ENCODE results near the gene SLC39A2.

The SLC39A2 gene

DNA sequence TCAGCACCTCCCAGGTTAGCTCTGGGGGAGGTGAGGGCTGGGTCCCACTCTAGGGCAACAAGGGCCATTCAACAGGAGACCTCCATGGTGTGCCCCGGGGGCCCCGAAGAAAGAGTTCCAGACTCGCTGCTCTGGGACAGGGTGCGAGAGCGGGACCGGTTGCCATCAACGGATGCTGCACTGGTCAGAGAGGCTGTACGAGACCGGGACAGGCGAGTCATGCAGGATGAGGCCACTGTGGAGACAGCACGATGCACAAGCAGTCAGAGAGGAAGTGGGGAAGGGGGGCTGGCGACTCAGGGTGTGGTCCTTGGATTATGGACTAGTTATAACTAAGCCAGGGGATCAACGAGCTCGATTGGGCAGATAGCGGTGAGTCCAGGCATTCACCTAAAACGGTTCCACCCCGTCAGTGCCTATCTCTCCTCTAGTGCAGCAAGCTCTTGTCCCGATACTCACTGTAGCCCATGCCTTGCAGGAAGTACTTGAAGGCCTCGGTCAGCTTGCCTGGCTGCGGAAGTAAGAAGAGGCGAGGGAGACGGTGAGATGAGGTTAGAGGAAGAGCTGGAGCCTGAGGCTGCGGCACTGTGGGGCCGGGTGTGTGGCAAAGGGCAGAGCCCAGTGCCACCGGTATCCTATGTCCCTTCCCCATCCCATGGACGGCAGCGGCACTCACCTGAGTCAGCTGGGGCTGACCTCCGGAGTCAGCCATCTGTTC, 18.6 kb downstream of the SLC39A2 start:
- TF ChIP-seq, protein P1, sequence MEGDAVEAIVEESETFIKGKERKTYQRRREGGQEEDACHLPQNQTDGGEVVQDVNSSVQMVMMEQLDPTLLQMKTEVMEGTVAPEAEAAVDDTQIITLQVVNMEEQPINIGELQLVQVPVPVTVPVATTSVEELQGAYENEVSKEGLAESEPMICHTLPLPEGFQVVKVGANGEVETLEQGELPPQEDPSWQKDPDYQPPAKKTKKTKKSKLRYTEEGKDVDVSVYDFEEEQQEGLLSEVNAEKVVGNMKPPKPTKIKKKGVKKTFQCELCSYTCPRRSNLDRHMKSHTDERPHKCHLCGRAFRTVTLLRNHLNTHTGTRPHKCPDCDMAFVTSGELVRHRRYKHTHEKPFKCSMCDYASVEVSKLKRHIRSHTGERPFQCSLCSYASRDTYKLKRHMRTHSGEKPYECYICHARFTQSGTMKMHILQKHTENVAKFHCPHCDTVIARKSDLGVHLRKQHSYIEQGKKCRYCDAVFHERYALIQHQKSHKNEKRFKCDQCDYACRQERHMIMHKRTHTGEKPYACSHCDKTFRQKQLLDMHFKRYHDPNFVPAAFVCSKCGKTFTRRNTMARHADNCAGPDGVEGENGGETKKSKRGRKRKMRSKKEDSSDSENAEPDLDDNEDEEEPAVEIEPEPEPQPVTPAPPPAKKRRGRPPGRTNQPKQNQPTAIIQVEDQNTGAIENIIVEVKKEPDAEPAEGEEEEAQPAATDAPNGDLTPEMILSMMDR (conservative IDR thresholded peaks at IDR 0.05; ENCODE audit: low read depth), result no peak
- ChIA-PET CTCF (interaction anchor here (0.6 to 5.9 kb wide), 2 partner anchors 23 to 40 kb away, joined by 6 to 83 read pairs; partner anchors contain the start of genes RNASE7 and RNASE8), POLR2A (ENCODE audit: low non-redundant PET) (no interaction called here)
- H3K27ac ChIP-seq, result no peak overlapping the region
- no peak for DNase-seq (ENCODE audit: low spot score)

- POLR2A ChIA-PET (ENCODE audit: low non-redundant PET), result interaction anchor here (0.7 kb wide), 1 partner anchor 24 kb away, joined by 3 read pairs; the partner anchor contains the start of gene RNASE7
- CTCF ChIA-PET, result interaction anchor here (2.6 to 5.9 kb wide), 2 partner anchors 22 kb away, joined by 12 to 83 read pairs; partner anchors contain the start of gene RNASE7
- TF ChIP-seq, protein P1 (conservative IDR thresholded peaks at IDR 0.05; ENCODE audit: low read depth), result no peak
- DNase-seq (ENCODE audit: low spot score), result no peak
- H3K27ac ChIP-seq, result no peak overlapping the region
Observed at GRCh38 chr14:21018286-21018685, 19.2 kb downstream of the SLC39A2 start.

DNA sequence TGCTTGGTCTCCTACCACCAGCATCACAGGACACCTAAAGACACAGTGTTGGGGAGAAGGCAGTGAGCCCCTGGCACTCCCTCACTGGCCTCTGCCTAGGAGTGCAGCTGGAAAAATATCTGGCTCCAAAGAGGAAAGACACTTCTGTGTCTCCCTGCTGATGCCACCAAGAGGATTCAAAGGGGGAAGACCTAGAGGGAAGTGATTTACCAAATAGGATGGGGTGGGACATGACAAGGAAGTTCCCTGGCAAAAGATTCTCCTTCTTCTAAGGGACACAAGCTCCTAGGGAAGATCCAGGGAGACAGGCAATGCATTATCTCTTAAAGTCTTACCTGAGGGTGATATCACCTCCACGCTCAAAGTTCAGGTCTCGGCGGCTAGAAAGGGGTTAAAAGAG, 19.7 kb downstream of the SLC39A2 start:
- POLR2A ChIA-PET (ENCODE audit: low non-redundant PET), result interaction anchor here (0.7 kb wide), 1 partner anchor 23 kb away, joined by 3 read pairs; the partner anchor contains the start of gene RNASE7
- CTCF ChIA-PET, result interaction anchor here (2.6 kb wide), 1 partner anchor 21 kb away, joined by 12 read pairs; no protein-coding TSS in a partner anchor
- TF ChIP-seq, protein P1 (conservative IDR thresholded peaks at IDR 0.05; ENCODE audit: low read depth), result no peak
- H3K27ac ChIP-seq, result no peak overlapping the region
- no peak for DNase-seq (ENCODE audit: low spot score)

DNA sequence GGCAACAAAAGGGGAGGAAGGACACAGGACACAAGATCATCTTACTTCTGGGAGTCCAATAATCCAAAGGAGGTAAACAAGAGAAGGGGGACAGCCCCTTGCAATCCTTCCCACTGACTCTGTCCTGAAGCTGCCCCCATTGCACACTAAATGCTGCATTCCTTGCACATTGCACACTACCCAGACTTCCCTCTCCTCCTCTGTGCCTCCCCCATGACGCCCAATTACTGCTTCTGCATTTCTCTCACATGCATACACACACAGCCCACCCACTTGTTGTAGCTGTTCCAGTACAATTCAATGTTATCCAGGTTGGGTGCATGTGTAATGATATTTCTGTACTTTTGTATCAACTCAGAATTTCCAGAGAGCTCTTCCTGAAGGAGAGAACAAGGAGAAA, 20.3 kb downstream of the SLC39A2 start:
- H3K27ac ChIP-seq, result no peak overlapping the region
- ChIA-PET POLR2A (ENCODE audit: low non-redundant PET) (no interaction called here), CTCF (interaction anchor here (2.6 kb wide), 1 partner anchor 21 kb away, joined by 12 read pairs; no protein-coding TSS in a partner anchor)
- TF ChIP-seq, protein P1 (conservative IDR thresholded peaks at IDR 0.05; ENCODE audit: low read depth), result no peak
- DNase-seq (ENCODE audit: low spot score), result no peak

DNA sequence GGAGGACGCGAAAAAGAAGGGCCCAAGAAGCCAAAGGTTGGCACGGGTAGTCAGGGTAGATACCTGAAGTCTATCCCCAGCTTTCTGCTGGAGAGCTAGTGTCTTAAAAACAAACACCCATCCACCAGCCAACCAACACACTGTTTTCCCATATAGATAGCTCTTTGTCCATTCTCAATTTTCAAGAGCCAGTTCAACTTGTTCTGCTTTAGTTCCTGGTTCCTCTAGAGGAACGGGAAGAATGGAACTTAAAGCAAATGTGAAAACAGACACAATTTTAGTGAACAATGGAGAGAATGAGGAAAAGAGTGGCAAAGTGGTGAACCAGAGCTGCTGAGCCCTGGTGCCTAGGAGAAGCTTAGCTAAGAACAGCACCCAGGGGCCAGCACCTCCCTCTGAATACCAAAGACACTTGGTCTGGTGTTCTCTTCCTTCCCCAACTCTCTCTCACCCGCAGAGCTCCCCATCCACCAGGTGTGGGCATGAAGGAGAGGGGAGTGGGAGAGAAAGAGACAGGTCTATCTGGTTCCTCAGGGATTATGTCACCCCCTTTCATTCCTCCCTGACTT, 22.0 kb downstream of the SLC39A2 start:
- no peak overlapping the region for H3K27ac ChIP-seq
- DNase-seq (ENCODE audit: low spot score), result no peak
- POLR2A ChIA-PET (ENCODE audit: low non-redundant PET), result interaction anchor here (0.7 kb wide), 1 partner anchor 22 kb away, joined by 3 read pairs; the partner anchor contains the start of gene SLC39A2
- TF ChIP-seq, protein P1 (conservative IDR thresholded peaks at IDR 0.05; ENCODE audit: low read depth), result no peak
- CTCF ChIA-PET, result interaction anchor here (1.4 to 2.6 kb wide), 2 partner anchors 19 to 330 kb away, joined by 4 to 12 read pairs; no protein-coding TSS in a partner anchor

GRCh38 chr14:21022686-21023085, 23.6 kb downstream of the SLC39A2 start:
- POLR2A ChIA-PET (ENCODE audit: low non-redundant PET), result no interaction called here
- DNase-seq (ENCODE audit: low spot score), result no peak
- TF ChIP-seq, protein P1 (conservative IDR thresholded peaks at IDR 0.05; ENCODE audit: low read depth), result no peak
- CTCF ChIA-PET, result interaction anchor here (0.9 to 1.0 kb wide), 2 partner anchors 8 to 44 kb away, joined by 3 to 5 read pairs; no protein-coding TSS in a partner anchor
- no peak overlapping the region for H3K27ac ChIP-seq
